Embryonic facial prominence (tissue), 1 donor: ENCODE data around the gene KDM4C.

ENCODE experiments used
- DNase-seq: peaks from one replicate; pipeline ENCODE4 v3.0.0-alpha.2; 2016; ENCODE audit errors: extremely low spot score

Gene KDM4C

GRCh38 chr9:7097040-7097715, 339.4 kb downstream of the KDM4C start:
- DNase-seq, result no peak

- DNase-seq, result no peak
Measured at GRCh38 chr9:7097785-7098752, 340.3 kb downstream of the KDM4C start.

- DNase-seq, result no peak
Measured at GRCh38 chr9:7103367-7103766, 345.6 kb downstream of the KDM4C start.

- DNase-seq, result no peak
Measured at GRCh38 chr9:7103771-7104170, 346.0 kb downstream of the KDM4C start.

GRCh38 chr9:7104625-7105024, 346.9 kb downstream of the KDM4C start:
- no peak for DNase-seq

- no peak for DNase-seq
Measured at GRCh38 chr9:7105095-7105494, 347.3 kb downstream of the KDM4C start.

- DNase-seq, result peak; percentile 12
Measured at GRCh38 chr9:7108936-7109335, 351.2 kb downstream of the KDM4C start.

- no peak for DNase-seq
Measured at GRCh38 chr9:7111413-7111812, 353.6 kb downstream of the KDM4C start.

- DNase-seq, result no peak
Measured at GRCh38 chr9:7115606-7116005, 357.8 kb downstream of the KDM4C start.

GRCh38 chr9:7117676-7118561, 360.1 kb downstream of the KDM4C start:
- no peak for DNase-seq

GRCh38 chr9:7118633-7119032, 360.9 kb downstream of the KDM4C start:
- DNase-seq, result no peak

GRCh38 chr9:7119612-7120011, 361.8 kb downstream of the KDM4C start:
- no peak for DNase-seq

GRCh38 chr9:7121055-7121454, 363.3 kb downstream of the KDM4C start:
- no peak for DNase-seq

GRCh38 chr9:7121664-7122063, 363.9 kb downstream of the KDM4C start:
- DNase-seq, result no peak

- DNase-seq, result no peak
Measured at GRCh38 chr9:7123743-7124142, 366.0 kb downstream of the KDM4C start.

GRCh38 chr9:7125231-7125630, 367.5 kb downstream of the KDM4C start:
- no peak for DNase-seq

GRCh38 chr9:7129391-7129790, 371.6 kb downstream of the KDM4C start:
- no peak for DNase-seq

- DNase-seq, result no peak
Measured at GRCh38 chr9:7130266-7130820, 372.6 kb downstream of the KDM4C start.

GRCh38 chr9:7132605-7133004, 374.8 kb downstream of the KDM4C start:
- no peak for DNase-seq

GRCh38 chr9:7135735-7136134, 378.0 kb downstream of the KDM4C start:
- no peak for DNase-seq

GRCh38 chr9:7137040-7137439, 379.3 kb downstream of the KDM4C start:
- DNase-seq, result no peak

GRCh38 chr9:7137571-7137970, 379.8 kb downstream of the KDM4C start:
- no peak for DNase-seq
